Activated CD8-positive, alpha-beta T cell treated with anti-CD3 and anti-CD28 coated beads for 36 hours (primary cell): ENCODE measurements around the gene ITPKB. TPM values are rescaled to one million over a fixed set of nuclear protein-coding genes. Genes with fewer than 3 reads are reported as not detected.
A peak's percentile ranks its signal among the peaks of the same experiment; 100 is the strongest.

Source experiments
- ATAC-seq: fragments of 200-7000 bp; cut with Tn5 transposase; one replicate; pipeline ENCODE4 v1.10.0; 2021; ENCODE audit warnings: mild to moderate bottlenecking, moderate library complexity
- CTCF ChIA-PET: fragments of 350-600 bp; sonication (Branson Sonifier 250); formaldehyde crosslinking; loops from one replicate; lab custom pipeline; 2021; ENCODE audit warnings: antibody characterized with exemption; lab: Charles Lee
- POLR2A ChIA-PET: fragments of 350-600 bp; sonication (Branson Sonifier 250); formaldehyde crosslinking; loops from one replicate; lab custom pipeline; 2021; ENCODE audit warnings: antibody characterized with exemption; lab: Charles Lee
- DNase-seq: peaks from one replicate; pipeline ENCODE4 v3.0.0-alpha.2; 2020
- H3K27ac Mint-ChIP-seq: one replicate; pipeline ENCODE4 v1.8.0; 2021; ENCODE audit warnings: mild to moderate bottlenecking, mixed read lengths
- H3K27me3 Mint-ChIP-seq: one replicate; pipeline ENCODE4 v1.8.0; 2021; ENCODE audit warnings: mixed read lengths
- H3K36me3 Mint-ChIP-seq: one replicate; pipeline ENCODE4 v1.8.0; 2021; ENCODE audit warnings: low read depth, mixed read lengths
- H3K4me1 Mint-ChIP-seq: one replicate; pipeline ENCODE4 v1.8.0; 2021; ENCODE audit warnings: low read depth, mixed read lengths
- H3K4me3 Mint-ChIP-seq: one replicate; pipeline ENCODE4 v1.8.0; 2021; ENCODE audit warnings: mild to moderate bottlenecking, moderate library complexity, mixed read lengths
- H3K9me3 Mint-ChIP-seq: one replicate; pipeline ENCODE4 v1.8.0; 2021; ENCODE audit warnings: mixed read lengths
- intact Hi-C: fragments of 100-400 bp; cut with micrococcal nuclease; formaldehyde crosslinking; loops from one replicate; pipeline ENCODE4 v1.10.0; 2022
- total RNA-seq, 2 experiments: library from RNA; stranded (reverse); gene quantifications; one replicate each; pipeline ENCODE4 v1.2.3, GENCODE V29; 2021
- TF ChIP-seq, protein P1 (sequence below): fragments of 200-600 bp; IDR thresholded peaks from one replicate; pipeline ENCODE4 v1.8.0; 2022; ENCODE audit warnings: antibody characterized with exemption, mild to moderate bottlenecking

ITPKB gene
- total RNA-seq, 2 experiments from 2014 or later, result 40.8 to 42.6 TPM

DNA sequence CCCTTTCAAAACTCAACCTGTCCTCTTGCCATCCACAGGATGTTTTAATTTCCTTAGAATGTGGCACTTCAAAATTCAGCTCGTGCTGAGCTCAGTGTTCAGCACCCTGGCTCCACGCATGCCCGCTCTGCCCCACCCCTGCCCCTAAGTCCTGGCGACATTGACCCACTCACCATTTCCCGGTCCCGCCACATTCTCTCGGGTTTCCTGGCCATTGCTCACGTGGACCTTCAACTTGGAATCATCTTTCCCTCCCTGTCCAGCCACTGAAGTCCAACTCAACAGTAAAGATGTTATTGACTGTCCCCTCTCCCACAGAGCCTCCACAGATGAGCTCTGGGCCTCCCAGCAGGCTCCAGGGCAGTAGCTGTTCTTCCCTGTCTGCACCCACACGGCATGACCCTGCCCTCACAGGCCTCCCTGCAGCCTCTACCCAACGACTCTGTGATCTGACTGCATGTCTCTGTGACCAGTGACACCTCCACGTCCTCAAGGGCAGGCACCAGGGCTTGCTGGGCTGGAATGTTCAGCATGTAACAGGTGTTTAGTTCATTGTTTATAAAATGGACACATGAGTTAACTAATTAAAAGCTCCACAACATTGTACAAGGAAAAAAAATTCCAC lies 53.8 kb downstream of the ITPKB start:
- DNase-seq (no peak), ATAC-seq (no peak)
- Mint-ChIP-seq H3K4me3 (peak overlapping the region; percentile 21), H3K9me3 (no peaks in the 10 kb centered on the region), H3K27ac (peak overlapping the region; percentile 99), H3K36me3 (peaks cover 50% of the 10 kb centered on the region), H3K27me3 (no peaks in the 10 kb centered on the region), H3K4me1 (peaks cover 98% of the 10 kb centered on the region)
- ChIA-PET CTCF (interaction anchor here (1.1 to 6.1 kb wide), 11 partner anchors 9 to 59 kb away, joined by 3 to 133 read pairs (median 7); no protein-coding TSS in a partner anchor), POLR2A (interaction anchor here (0.8 to 2.4 kb wide), 10 partner anchors 9 to 54 kb away, joined by 3 to 7 read pairs (median 4); partner anchors contain the start of gene ITPKB)
- intact Hi-C loops, result loop anchor here (5.0 kb wide), 1 partner anchor 33 kb away; no protein-coding TSS in a partner anchor
- TF ChIP-seq, protein P1, sequence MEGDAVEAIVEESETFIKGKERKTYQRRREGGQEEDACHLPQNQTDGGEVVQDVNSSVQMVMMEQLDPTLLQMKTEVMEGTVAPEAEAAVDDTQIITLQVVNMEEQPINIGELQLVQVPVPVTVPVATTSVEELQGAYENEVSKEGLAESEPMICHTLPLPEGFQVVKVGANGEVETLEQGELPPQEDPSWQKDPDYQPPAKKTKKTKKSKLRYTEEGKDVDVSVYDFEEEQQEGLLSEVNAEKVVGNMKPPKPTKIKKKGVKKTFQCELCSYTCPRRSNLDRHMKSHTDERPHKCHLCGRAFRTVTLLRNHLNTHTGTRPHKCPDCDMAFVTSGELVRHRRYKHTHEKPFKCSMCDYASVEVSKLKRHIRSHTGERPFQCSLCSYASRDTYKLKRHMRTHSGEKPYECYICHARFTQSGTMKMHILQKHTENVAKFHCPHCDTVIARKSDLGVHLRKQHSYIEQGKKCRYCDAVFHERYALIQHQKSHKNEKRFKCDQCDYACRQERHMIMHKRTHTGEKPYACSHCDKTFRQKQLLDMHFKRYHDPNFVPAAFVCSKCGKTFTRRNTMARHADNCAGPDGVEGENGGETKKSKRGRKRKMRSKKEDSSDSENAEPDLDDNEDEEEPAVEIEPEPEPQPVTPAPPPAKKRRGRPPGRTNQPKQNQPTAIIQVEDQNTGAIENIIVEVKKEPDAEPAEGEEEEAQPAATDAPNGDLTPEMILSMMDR, result no peak

DNA sequence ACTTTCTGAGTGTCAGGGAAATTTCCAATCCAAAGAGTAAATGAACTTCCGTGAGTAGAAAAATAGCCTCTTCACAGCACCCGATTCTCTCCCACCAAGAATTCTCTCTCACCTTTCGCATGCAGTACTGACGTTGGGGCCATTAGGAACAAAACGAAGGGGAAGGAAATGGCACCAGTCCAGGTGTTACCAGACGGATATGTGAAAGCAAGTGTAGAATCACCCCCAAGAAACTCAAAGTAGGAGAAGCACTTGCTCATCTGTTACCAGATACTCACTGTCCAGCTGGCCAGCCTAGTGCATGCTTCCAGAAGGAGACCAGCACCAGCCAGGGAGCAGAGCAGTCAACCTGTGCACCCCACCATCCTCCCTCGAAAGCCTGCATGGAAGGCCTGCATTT lies 55.1 kb downstream of the ITPKB start:
- peak overlapping the region; percentile 0 for H3K4me3 Mint-ChIP-seq
- ATAC-seq, result no peak
- H3K27me3 Mint-ChIP-seq, result no peaks in the 10 kb centered on the region
- TF ChIP-seq, protein P1, result no peak
- H3K9me3 Mint-ChIP-seq, result no peaks in the 10 kb centered on the region
- intact Hi-C loops, result no loop called here
- no peak for DNase-seq
- H3K4me1 Mint-ChIP-seq, result peaks cover 98% of the 10 kb centered on the region
- H3K27ac Mint-ChIP-seq, result peak overlapping the region; percentile 99
- POLR2A ChIA-PET, result interaction anchor here (1.5 to 2.6 kb wide), 4 partner anchors 10 to 51 kb away, joined by 4 to 13 read pairs (median 7); no protein-coding TSS in a partner anchor
- peaks cover 41% of the 10 kb centered on the region for H3K36me3 Mint-ChIP-seq
- CTCF ChIA-PET, result interaction anchor here (0.8 to 6.1 kb wide), 7 partner anchors 7 to 58 kb away, joined by 3 to 133 read pairs (median 6); no protein-coding TSS in a partner anchor

DNA sequence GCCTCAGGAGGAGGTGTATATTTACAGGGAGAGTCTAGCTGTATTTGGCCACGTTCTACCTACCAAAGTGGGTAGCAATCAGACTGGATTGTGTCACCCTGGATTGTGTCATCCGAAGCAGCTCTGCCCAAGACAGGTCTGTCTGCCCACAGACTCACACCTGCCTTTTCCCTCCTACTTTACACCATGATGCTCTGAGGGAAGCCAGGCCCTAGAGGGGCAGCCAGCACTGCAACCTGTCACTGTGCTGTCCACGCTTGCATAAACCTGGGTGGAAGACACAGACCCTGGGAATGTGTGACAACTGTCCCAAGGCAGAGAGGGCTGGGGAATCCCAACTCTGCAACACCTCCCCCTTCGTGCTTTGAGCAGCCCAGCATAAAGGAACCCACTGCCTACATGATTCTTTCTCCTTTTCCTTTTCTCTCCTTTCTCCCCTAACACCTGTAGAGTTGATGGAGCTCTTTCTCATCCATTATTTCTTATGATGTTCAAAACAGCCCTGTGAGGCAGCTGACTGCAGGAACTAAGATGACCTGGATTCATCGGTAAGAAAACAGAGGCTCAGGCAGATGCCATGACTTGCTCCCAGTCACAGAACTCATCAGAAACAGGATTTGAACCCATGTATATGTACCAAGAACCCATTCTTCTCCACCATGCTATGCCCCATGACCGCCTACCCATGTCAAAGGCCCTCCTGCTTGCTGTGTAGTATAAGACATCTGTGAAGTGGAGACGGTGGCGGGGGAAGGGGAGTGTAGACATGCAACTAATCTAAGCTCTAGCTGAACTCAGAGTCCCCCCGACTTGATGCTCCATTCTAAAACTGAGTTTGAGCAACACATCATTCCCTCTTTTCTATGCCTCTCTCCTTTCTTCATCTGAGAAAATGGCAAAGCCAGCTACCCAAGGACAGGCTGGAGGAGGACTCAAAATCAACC lies 55.9 kb downstream of the ITPKB start:
- Mint-ChIP-seq H3K4me1 (peaks cover 98% of the 10 kb centered on the region), H3K27me3 (no peaks in the 10 kb centered on the region), H3K27ac (peak overlapping the region; percentile 99), H3K9me3 (no peaks in the 10 kb centered on the region), H3K4me3 (peak overlapping the region; percentile 29), H3K36me3 (peaks cover 37% of the 10 kb centered on the region)
- intact Hi-C loops, result no loop called here
- DNase-seq, result peak; percentile 72
- ChIA-PET CTCF (interaction anchor here (0.8 to 5.5 kb wide), 11 partner anchors 11 to 57 kb away, joined by 3 to 42 read pairs (median 6); no protein-coding TSS in a partner anchor), POLR2A (interaction anchor here (0.6 to 2.8 kb wide), 16 partner anchors 9 to 56 kb away, joined by 3 to 13 read pairs (median 5); partner anchors contain the start of gene ITPKB)
- peak; percentile 57 for ATAC-seq
- TF ChIP-seq, protein P1, result no peak

DNA sequence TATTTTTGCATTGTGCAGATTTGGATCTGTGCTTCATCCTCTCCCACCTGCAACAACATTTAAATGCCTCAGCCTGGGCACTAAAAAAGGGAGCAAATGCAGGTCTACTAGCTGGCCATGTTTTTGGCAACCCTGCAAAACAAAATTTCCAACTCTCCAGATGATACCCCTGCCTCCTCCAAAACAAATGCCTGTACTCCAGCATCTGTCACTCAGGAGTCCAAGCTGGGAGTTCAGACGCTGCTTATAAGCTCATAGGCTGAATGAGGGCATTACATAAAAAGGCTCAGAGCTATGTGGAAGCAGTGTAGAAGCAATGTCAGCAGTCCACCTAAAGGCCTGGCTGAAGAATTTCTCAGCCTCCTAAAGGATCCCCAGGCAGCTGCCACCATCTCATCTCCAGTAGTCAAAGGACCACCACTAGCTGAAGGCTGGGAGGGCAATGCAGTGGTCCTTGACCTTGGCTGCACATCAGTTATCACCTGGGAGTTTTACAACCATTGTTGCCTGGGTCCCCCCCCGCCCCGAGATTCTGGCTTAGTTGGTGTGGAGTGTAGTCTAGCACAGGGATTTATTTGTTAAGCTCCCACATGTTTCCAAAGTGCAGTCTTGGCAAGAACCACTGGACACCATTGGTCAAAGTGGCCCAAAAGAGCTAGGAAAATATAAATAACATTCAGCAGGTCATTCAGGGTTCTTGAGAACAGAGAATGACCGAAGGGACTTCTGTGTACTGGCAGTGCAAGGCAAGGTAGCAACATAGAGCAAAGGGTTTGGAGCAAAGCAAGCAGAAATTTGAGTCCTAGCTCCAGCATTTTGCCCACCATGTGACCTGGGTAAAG lies 57.2 kb downstream of the ITPKB start:
- POLR2A ChIA-PET, result interaction anchor here (0.8 to 3.1 kb wide), 16 partner anchors 14 to 57 kb away, joined by 3 to 13 read pairs (median 6); partner anchors contain the start of gene ITPKB
- Mint-ChIP-seq H3K4me1 (peaks cover 98% of the 10 kb centered on the region), H3K9me3 (no peaks in the 10 kb centered on the region), H3K27ac (peak overlapping the region; percentile 99), H3K4me3 (no peak overlapping the region), H3K27me3 (no peaks in the 10 kb centered on the region), H3K36me3 (peaks cover 33% of the 10 kb centered on the region)
- DNase-seq (no peak), ATAC-seq (no peak)
- CTCF ChIA-PET, result interaction anchor here (0.8 to 5.5 kb wide), 11 partner anchors 9 to 57 kb away, joined by 3 to 42 read pairs (median 5); partner anchors contain the start of gene ITPKB
- TF ChIP-seq, protein P1, result no peak
- intact Hi-C loops, result no loop called here
